ENCODE results near the gene SGSM1.
"Not testable (repeated sequence)": the region's sequence is repeated elsewhere in the genome, so short reads cannot be mapped to it uniquely, and the experiment has no call there.

SGSM1 gene

GRCh38 chr22:24905909-24906308 lies 99.9 kb downstream of the SGSM1 start:
- no peak for DNase-seq

- not testable (repeated sequence) for DNase-seq
Observed at GRCh38 chr22:24907101-24907500, 101.1 kb downstream of the SGSM1 start.

- DNase-seq, result no peak
Observed at GRCh38 chr22:24920029-24920428, 114.0 kb downstream of the SGSM1 start.

GRCh38 chr22:24925586-24926427 lies 119.8 kb downstream of the SGSM1 start:
- no peak for DNase-seq

- DNase-seq, result no peak
Observed at GRCh38 chr22:24926428-24926725, 120.4 kb downstream of the SGSM1 start.

- no peak for DNase-seq
Observed at GRCh38 chr22:24926849-24927579, 121.0 kb downstream of the SGSM1 start.

GRCh38 chr22:24928322-24928721 lies 122.3 kb downstream of the SGSM1 start:
- DNase-seq, result no peak

GRCh38 chr22:24930678-24931077 lies 124.7 kb downstream of the SGSM1 start:
- DNase-seq, result no peak

- no peak for DNase-seq
Observed at GRCh38 chr22:24935771-24936483, 129.9 kb downstream of the SGSM1 start.

GRCh38 chr22:24937114-24937513 lies 131.1 kb downstream of the SGSM1 start:
- DNase-seq, result no peak

- peak; percentile 25 for DNase-seq
Observed at GRCh38 chr22:24938741-24939341, 132.8 kb downstream of the SGSM1 start.

GRCh38 chr22:24942301-24942700 lies 136.3 kb downstream of the SGSM1 start:
- DNase-seq, result no peak

- DNase-seq, result no peak
Observed at GRCh38 chr22:24944217-24944937, 138.4 kb downstream of the SGSM1 start.

- no peak for DNase-seq
Observed at GRCh38 chr22:24945430-24945829, 139.4 kb downstream of the SGSM1 start.

- DNase-seq, result no peak
Observed at GRCh38 chr22:24947383-24947782, 141.4 kb downstream of the SGSM1 start.

GRCh38 chr22:24947881-24948280 lies 141.9 kb downstream of the SGSM1 start:
- no peak for DNase-seq

- DNase-seq, result no peak
Observed at GRCh38 chr22:24948356-24949202, 142.6 kb downstream of the SGSM1 start.

- DNase-seq, result no peak
Observed at GRCh38 chr22:24950272-24950902, 144.4 kb downstream of the SGSM1 start.

- DNase-seq, result peak; percentile 89
Observed at GRCh38 chr22:24951942-24952836, 146.2 kb downstream of the SGSM1 start, which contains the start of gene KIAA1671. KIAA1671 (plus strand) TSS chr22:24952716; CDS start chr22:25028000, 75,284 bp downstream.

- DNase-seq, result no peak
Observed at GRCh38 chr22:24952837-24953383, 146.9 kb downstream of the SGSM1 start.

Measured in stimulated activated CD4-positive, alpha-beta T cell treated with anti-CD3 and anti-CD28 coated beads, Interleukin-15, amount 100 ng/mL, for 24 hours (primary cell).